Eye (tissue), 1 donor: ENCODE data around the gene HCCS.
A peak's percentile ranks its signal among the peaks of the same experiment; 100 is the strongest.

Source experiments
- DNase-seq: peaks from one replicate; pipeline ENCODE4 v3.0.0-alpha.2; 2015

The HCCS gene

GRCh38 chrX:11124112-11124511 lies 13.0 kb downstream of the HCCS start:
- no peak for DNase-seq

GRCh38 chrX:11125060-11125459 lies 13.9 kb downstream of the HCCS start:
- DNase-seq = no peak

DNA sequence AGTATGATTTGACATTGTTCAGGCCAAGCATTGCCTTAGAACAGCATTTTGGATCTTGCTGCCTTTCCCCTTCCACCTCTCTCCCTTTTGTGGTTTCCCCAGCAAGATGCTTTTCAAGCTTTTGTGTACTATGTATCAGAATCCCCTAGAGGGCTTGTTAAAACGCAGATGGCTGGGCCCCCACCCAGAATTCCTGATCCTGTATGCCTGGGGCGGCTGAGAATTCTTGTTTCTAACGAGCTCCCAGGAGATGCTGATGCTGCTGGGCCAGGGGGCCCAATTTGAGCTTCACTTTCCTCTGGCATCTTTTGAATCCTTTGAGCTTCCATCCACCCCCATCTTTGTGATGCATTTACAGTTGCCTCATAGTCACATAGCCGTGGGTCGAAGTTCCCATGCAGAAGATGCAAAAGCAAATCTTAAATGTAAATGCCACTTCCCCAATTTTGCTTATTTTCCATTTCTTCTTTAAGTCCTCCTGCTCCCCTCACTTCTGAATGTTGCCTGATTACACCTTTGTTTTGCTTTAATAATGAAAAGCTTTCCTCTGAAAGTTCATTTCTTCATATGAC lies 18.5 kb downstream of the HCCS start:
- no peak for DNase-seq

- DNase-seq = no peak
Measured at GRCh38 chrX:11130136-11130535, 19.0 kb downstream of the HCCS start.

- no peak for DNase-seq
Measured at GRCh38 chrX:11131146-11131545, 20.0 kb downstream of the HCCS start.

GRCh38 chrX:11135564-11136185 lies 24.5 kb downstream of the HCCS start:
- peak; percentile 13 for DNase-seq

GRCh38 chrX:11137543-11138139 lies 26.5 kb downstream of the HCCS start:
- peak; percentile 75 for DNase-seq

GRCh38 chrX:11138498-11139390 lies 27.6 kb downstream of the HCCS start:
- no peak for DNase-seq

DNA sequence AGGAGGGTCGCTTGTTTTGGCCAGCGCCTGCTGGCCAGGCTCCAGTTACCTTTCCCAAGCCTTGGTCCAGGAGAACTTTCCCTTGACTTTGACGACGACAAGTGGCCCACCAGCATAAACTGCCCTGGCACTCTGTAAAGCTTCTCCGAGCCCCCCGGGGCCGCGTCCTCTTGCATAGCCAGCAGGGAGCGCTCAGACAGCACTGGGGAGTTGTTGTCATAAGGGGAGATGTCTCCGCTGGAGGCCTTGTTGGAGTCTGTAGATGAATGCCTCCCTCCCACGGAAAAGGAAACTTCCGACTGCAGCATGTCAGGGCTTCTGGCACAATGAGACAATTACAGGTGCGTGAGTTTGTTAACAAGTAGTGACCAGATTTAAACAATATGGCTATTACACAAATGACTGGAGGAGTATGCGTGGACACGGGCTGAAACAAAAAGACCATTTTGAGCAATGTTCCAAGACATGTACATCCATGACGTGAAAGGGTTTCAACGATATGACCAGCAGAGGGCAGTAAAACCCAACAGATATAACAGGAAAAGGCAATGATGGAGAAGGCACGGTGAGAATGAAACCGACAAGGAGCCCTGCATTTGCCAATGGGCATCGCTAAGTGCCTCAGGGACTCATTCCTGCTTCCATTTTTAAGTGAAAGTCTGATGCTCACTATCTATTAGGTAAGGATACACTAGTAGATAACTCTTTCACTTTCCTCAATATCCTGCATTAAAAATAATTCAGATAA lies 33.0 kb downstream of the HCCS start:
- peak; percentile 92 for DNase-seq

DNA sequence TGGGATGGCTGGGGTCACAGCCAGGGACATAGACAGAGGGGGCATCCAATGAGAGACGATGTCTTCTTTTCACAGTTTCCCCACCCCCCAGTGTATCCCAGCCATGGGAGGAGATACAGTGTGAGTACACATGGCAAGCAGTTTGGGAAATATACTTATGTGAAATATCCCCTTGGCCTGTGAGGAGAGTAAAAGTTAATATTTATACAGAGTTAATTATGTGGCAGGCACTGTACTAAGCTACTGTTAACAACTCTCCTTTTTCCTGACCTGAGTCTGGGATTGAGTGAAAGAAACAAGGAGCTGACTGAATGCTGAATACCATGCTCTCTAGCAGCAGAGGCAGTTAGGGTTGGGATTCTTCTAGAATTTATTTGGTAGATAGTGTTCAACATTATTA lies 35.3 kb downstream of the HCCS start:
- no peak for DNase-seq

DNA sequence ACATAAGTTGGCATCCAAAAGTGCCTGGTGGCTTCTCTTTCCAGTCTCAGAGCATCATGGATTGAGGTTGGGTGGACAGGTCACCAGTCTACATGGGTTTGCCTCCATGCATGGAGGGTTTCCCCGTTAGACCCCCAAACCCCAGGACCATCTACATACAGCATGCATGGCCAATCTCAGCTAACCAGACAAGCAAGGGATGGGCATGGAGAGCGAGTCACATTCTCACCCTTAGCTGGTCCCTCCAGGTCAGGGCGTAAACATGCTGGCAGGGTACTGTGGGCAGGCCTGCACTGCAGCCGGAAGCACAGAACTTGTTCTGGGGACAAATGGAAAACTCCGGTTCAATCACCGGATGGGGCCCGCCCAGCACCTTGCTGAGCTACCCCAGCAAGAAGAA lies 37.3 kb downstream of the HCCS start:
- DNase-seq = no peak

DNA sequence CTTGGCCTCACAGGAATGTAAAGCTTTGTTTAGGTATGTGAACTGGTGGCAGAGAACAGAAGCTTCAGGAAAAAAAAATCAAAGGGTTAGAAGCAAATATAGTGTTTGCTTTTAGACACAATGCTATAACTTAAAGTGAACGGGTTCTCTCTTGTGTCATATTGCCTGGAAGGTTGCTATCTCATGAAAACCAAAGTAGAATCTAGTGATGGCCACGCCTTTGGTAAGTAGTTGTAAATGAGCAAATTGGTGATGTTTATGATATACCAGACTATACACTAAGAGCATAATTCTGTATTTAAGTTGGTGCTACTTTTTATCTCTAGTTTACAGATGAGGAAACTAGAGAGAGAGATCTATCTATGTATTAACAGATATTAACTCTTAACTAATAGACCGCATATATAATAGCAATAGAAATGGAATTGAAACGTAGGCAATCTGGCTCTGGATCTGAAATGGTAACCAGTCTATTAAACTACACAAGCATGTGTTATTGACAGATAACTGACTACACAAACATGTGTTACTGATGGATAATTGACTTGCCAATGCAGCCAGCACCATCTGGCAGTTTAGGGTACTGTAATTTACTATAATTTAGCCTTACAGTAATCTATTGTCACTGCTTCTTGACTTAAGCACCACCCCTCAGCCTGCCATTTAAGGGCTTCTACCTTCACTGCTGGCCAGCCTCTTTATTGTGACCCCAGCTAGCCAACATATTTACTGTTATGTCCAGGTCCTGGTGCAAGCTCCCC lies 40.8 kb downstream of the HCCS start:
- no peak for DNase-seq

- no peak for DNase-seq
Measured at GRCh38 chrX:11159149-11159548, 48.0 kb downstream of the HCCS start.

- DNase-seq = no peak
Measured at GRCh38 chrX:11164433-11164832, 53.3 kb downstream of the HCCS start.

GRCh38 chrX:11171956-11172355 lies 60.8 kb downstream of the HCCS start:
- no peak for DNase-seq

- no peak for DNase-seq
Measured at GRCh38 chrX:11172415-11172814, 61.3 kb downstream of the HCCS start.
